K562 (cell line): ENCODE measurements around the gene TDRD12. TPM values are rescaled to one million over a fixed set of nuclear protein-coding genes. Genes with fewer than 3 reads are reported as not detected.
A peak's percentile ranks its signal among the peaks of the same experiment; 100 is the strongest.

Experiments used
- CBFA2T3 ChIP-seq: fragments of 450-650 bp; IDR thresholded peaks from 2 replicates; pipeline ENCODE4 v1.6.1; 2017
- CC2D1A ChIP-seq: fragments of 450-650 bp; IDR thresholded peaks from 2 replicates; pipeline ENCODE4 v1.6.1; 2017; ENCODE audit warnings: mild to moderate bottlenecking
- CREB1 ChIP-seq, 2 experiments: sonication (generic) in 1 of 2; formaldehyde crosslinking in 1 of 2; IDR thresholded peaks; 2 replicates each; pipeline versions ENCODE4 v1.6.1 to v1.8.0; 2012 to 2022; ENCODE audit warnings: inconsistent platforms in 1 of 2, mild to moderate bottlenecking in 1 of 2, missing genetic modification reagents in 1 of 2, moderate library complexity in 1 of 2
- FOSL1 ChIP-seq: fragments of 200-800 bp; sonication (Bioruptor generic); conservative IDR thresholded peaks from 2 replicates; pipeline ENCODE4 v1.6.1; 2016; ENCODE audit warnings: missing genetic modification characterization, missing compliant biosample characterization
- FOXK2 ChIP-seq, 2 experiments: fragments of 450-650 bp; IDR thresholded peaks in 1 of 2; conservative IDR thresholded peaks in 1 of 2; 2 replicates each; pipeline ENCODE4 v1.6.1; 2016; ENCODE audit warnings: low read depth in 2 of 2, mild to moderate bottlenecking in 1 of 2
- GATA2 ChIP-seq: sonication (generic); formaldehyde crosslinking; IDR thresholded peaks from 2 replicates; pipeline ENCODE4 v1.4.0; 2020; ENCODE audit warnings: mild to moderate bottlenecking, missing genetic modification reagents
- HMG20A ChIP-seq: fragments of 450-650 bp; formaldehyde crosslinking; conservative IDR thresholded peaks from 2 replicates; pipeline ENCODE4 v1.4.0; 2020; ENCODE audit warnings: mild to moderate bottlenecking, mixed read lengths
- MCM3 ChIP-seq: fragments of 450-650 bp; IDR thresholded peaks from 2 replicates; pipeline ENCODE4 v1.6.1; 2016
- PHB2 ChIP-seq: fragments of 450-650 bp; IDR thresholded peaks from 2 replicates; pipeline ENCODE4 v1.6.1; 2017; ENCODE audit warnings: low read depth
- PHF8 ChIP-seq: fragments of 200-600 bp; sonication (generic); IDR thresholded peaks from 2 replicates; pipeline ENCODE4 v1.6.1; 2012; ENCODE audit warnings: mixed run types, mild to moderate bottlenecking, inconsistent platforms, low read length, moderate library complexity, borderline replicate concordance
- SMAD4 ChIP-seq: fragments of 250-450 bp; sonication (Bioruptor Pico); conservative IDR thresholded peaks from 2 replicates; pipeline ENCODE4 v1.8.0; 2021; ENCODE audit warnings: inconsistent platforms, mild to moderate bottlenecking, moderate library complexity
- TAL1 ChIP-seq: fragments of 450-650 bp; IDR thresholded peaks from 2 replicates; pipeline ENCODE4 v1.6.1; 2016; ENCODE audit warnings: mild to moderate bottlenecking
- TOE1 ChIP-seq, 2 experiments: fragments of 450-650 bp in 1 of 2; sonication (generic) in 1 of 2; formaldehyde crosslinking in 1 of 2; IDR thresholded peaks; 2 replicates each; pipeline versions ENCODE4 v1.7.1 to v1.8.0; 2016 to 2022; ENCODE audit warnings: borderline replicate concordance in 2 of 2, mild to moderate bottlenecking in 2 of 2, antibody characterized with exemption in 1 of 2, inconsistent platforms in 1 of 2, low read depth in 1 of 2, missing genetic modification reagents in 1 of 2, moderate library complexity in 1 of 2
- TRIM24 ChIP-seq, 2 experiments: fragments of 450-650 bp; IDR thresholded peaks; 2 replicates each; pipeline ENCODE4 v1.6.1; 2016
- ZNF121 ChIP-seq: sonication (generic); formaldehyde crosslinking; conservative IDR thresholded peaks from 2 replicates; pipeline ENCODE4 v1.8.0; 2022; ENCODE audit warnings: missing genetic modification reagents
- ZNF217 ChIP-seq: sonication (generic); formaldehyde crosslinking; IDR thresholded peaks from 2 replicates; pipeline ENCODE4 v1.8.0; 2022; ENCODE audit warnings: mild to moderate bottlenecking, missing genetic modification reagents
- ZNF24 ChIP-seq: fragments of 450-650 bp; IDR thresholded peaks from 2 replicates; pipeline ENCODE4 v1.6.1; 2016
- polyA plus RNA-seq, 8 experiments: library from polyadenylated mRNA; depleted of rRNA in 4 of 8; stranded (reverse) in 5 of 8; unstranded in 3 of 8; fragments of >200 nt; fragmentation: Nextera tagmentation in 2 of 8; fragmentation: Illumina TruSeq in 1 of 8; extraction: Ambion mirVana in 2 of 8; extraction: Trizol in 1 of 8; gene quantifications; 2 replicates each; pipeline versions ENCODE4 v1.2.1 to v1.2.3, GENCODE V29; 2011 to 2014; ENCODE audit warnings: inconsistent platforms in 1 of 8, missing spikeins in 1 of 8
- total RNA-seq, 7 experiments: library from RNA; depleted of rRNA in 6 of 7; stranded (reverse); fragments of >200 nt in 6 of 7; fragmentation: Illumina TruSeq in 2 of 7; extraction: Trizol in 2 of 7; gene quantifications; 2 replicates each; pipeline versions ENCODE4 v1.2.1 to v1.2.3, GENCODE V29; 2011 to 2021; ENCODE audit warnings: low replicate concordance in 1 of 7
- TF ChIP-seq, protein P1 (sequence below): fragments of 450-650 bp; formaldehyde crosslinking; IDR thresholded peaks from 2 replicates; pipeline ENCODE4 v1.4.0; 2022; ENCODE audit warnings: missing genetic modification characterization
- TF ChIP-seq, protein P2 (sequence below): fragments of 250-450 bp; sonication (Bioruptor Pico); IDR thresholded peaks from 2 replicates; pipeline ENCODE4 v1.9.0; 2021; ENCODE audit warnings: mild to moderate bottlenecking, inconsistent platforms
- TF ChIP-seq, protein P3 (sequence below): fragments of 450-650 bp; formaldehyde crosslinking; IDR thresholded peaks from 2 replicates; pipeline ENCODE4 v1.4.0; 2020; ENCODE audit warnings: mild to moderate bottlenecking
- TF ChIP-seq, protein P4 (sequence below): fragments of 450-650 bp; IDR thresholded peaks from 2 replicates; pipeline ENCODE4 v1.7.1; 2018; ENCODE audit warnings: mild to moderate bottlenecking, low read depth; ENCODE audit not compliant: partially characterized antibody

TDRD12 gene
- total and polyA plus RNA-seq, 9 of the 15 experiments (the other 6 are each of a cell fraction or from before 2014, with no cell fraction given), result 0.03 TPM; not detected in 8

DNA sequence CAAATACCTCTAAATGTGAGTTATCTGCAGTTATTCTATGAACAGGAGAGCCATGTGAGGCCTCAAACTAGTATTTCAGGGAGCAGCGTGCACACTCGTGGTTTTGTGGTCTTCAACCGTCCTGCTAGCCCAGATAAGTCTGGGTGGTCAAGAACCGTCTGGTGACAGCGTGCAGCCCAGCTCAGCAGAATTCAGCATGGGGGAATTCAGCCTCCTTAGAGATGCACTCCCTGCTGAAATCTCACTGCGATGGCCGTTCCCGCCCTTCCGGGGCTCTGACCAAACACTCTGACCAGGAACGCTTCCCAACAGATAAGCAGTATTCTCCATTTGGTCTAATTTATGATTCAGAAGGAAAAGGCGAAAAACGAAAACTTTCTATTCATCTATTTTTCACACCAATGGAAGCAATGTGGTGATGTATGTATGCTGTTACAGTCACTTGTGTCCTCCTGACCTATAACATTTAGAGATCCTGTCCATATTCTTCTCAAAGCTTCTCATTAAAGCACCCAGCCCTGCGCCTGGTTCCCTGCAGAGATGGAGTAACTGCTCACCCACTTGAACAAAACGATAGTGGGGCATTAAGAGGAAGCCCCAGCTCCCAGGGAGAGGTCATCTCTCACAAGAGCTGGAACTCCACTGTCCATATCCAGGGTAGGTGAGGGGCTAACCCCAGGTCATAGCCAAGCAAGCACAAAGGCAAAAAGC lies 47.5 kb upstream of the TDRD12 start (continued):
- TF ChIP-seq TOE1 (IDR thresholded peaks at IDR 0.05; ENCODE audit: borderline replicate concordance) (peak; percentile 78), TOE1 (CRISPR knock-in tag; IDR thresholded peaks at IDR 0.05; ENCODE audit: borderline replicate concordance, low read depth) (no peak), GATA2 (CRISPR knock-in tag) (peak; percentile 73; the same call in 1 of the 2 replicates), SMAD4 (CRISPR knock-in tag) (peak; percentile 95), PHF8 (no peak), PHB2 (no peak), HMG20A (CRISPR knock-in tag) (no peak), ZNF24 (no peak), MCM3 (no peak), CREB1 (IDR thresholded peaks at IDR 0.05) (no peak), CREB1 (CRISPR knock-in tag; IDR thresholded peaks at IDR 0.05) (peak; percentile 16; the same call in 1 of the 2 replicates), ZNF121 (CRISPR knock-in tag) (peak; percentile 56; the same call in 1 of the 2 replicates), TAL1 (peak; percentile 76), CC2D1A (peak; percentile 68; the same call in 1 of the 2 replicates), CBFA2T3 (peak; percentile 93), FOXK2 (conservative IDR thresholded peaks at IDR 0.05 in 1 of 2, IDR thresholded peaks at IDR 0.05 in 1 of 2; ENCODE audit: low read depth in 2 of 2) (0 out of 4 replicates have a peak, but pooled peaks have one; percentile 23 to 64), TRIM24 (IDR thresholded peaks at IDR 0.05) (peak; percentile 6 to 45; a peak in 2 of 4 replicates), FOSL1 (peak; percentile 52; the same call in 1 of the 2 replicates), ZNF217 (CRISPR knock-in tag) (no peak)
- TF ChIP-seq, protein P1, sequence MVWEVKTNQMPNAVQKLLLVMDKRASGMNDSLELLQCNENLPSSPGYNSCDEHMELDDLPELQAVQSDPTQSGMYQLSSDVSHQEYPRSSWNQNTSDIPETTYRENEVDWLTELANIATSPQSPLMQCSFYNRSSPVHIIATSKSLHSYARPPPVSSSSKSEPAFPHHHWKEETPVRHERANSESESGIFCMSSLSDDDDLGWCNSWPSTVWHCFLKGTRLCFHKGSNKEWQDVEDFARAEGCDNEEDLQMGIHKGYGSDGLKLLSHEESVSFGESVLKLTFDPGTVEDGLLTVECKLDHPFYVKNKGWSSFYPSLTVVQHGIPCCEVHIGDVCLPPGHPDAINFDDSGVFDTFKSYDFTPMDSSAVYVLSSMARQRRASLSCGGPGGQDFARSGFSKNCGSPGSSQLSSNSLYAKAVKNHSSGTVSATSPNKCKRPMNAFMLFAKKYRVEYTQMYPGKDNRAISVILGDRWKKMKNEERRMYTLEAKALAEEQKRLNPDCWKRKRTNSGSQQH (CRISPR knock-in tag), result no peak
- TF ChIP-seq, protein P2, sequence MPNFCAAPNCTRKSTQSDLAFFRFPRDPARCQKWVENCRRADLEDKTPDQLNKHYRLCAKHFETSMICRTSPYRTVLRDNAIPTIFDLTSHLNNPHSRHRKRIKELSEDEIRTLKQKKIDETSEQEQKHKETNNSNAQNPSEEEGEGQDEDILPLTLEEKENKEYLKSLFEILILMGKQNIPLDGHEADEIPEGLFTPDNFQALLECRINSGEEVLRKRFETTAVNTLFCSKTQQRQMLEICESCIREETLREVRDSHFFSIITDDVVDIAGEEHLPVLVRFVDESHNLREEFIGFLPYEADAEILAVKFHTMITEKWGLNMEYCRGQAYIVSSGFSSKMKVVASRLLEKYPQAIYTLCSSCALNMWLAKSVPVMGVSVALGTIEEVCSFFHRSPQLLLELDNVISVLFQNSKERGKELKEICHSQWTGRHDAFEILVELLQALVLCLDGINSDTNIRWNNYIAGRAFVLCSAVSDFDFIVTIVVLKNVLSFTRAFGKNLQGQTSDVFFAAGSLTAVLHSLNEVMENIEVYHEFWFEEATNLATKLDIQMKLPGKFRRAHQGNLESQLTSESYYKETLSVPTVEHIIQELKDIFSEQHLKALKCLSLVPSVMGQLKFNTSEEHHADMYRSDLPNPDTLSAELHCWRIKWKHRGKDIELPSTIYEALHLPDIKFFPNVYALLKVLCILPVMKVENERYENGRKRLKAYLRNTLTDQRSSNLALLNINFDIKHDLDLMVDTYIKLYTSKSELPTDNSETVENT, result 0 out of 2 replicates have a peak, but pooled peaks have one; percentile 24
- TF ChIP-seq, protein P3, sequence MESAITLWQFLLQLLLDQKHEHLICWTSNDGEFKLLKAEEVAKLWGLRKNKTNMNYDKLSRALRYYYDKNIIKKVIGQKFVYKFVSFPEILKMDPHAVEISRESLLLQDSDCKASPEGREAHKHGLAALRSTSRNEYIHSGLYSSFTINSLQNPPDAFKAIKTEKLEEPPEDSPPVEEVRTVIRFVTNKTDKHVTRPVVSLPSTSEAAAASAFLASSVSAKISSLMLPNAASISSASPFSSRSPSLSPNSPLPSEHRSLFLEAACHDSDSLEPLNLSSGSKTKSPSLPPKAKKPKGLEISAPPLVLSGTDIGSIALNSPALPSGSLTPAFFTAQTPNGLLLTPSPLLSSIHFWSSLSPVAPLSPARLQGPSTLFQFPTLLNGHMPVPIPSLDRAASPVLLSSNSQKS, result no peak
- TF ChIP-seq, protein P4, sequence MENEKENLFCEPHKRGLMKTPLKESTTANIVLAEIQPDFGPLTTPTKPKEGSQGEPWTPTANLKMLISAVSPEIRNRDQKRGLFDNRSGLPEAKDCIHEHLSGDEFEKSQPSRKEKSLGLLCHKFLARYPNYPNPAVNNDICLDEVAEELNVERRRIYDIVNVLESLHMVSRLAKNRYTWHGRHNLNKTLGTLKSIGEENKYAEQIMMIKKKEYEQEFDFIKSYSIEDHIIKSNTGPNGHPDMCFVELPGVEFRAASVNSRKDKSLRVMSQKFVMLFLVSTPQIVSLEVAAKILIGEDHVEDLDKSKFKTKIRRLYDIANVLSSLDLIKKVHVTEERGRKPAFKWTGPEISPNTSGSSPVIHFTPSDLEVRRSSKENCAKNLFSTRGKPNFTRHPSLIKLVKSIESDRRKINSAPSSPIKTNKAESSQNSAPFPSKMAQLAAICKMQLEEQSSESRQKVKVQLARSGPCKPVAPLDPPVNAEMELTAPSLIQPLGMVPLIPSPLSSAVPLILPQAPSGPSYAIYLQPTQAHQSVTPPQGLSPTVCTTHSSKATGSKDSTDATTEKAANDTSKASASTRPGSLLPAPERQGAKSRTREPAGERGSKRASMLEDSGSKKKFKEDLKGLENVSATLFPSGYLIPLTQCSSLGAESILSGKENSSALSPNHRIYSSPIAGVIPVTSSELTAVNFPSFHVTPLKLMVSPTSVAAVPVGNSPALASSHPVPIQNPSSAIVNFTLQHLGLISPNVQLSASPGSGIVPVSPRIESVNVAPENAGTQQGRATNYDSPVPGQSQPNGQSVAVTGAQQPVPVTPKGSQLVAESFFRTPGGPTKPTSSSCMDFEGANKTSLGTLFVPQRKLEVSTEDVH, result peak; percentile 45
